ENCODE data around the gene STT3B. TPM values are rescaled to one million over a fixed set of nuclear protein-coding genes. Genes with fewer than 3 reads are reported as not detected.

STT3B gene
- total and polyA plus RNA-seq, 2 of the 13 experiments (the other 11 are each of a cell fraction or from before 2014, with no cell fraction given) = 85.0 to 205 TPM

GRCh38 chr3:31546162-31546561 lies 13.4 kb downstream of the STT3B start:
- H3K9ac ChIP-seq (ENCODE audit: insufficient read depth, low read depth, low read length) = no peak overlapping the region
- no peak overlapping the region for H3K27ac ChIP-seq (ENCODE audit: extremely low read length, insufficient read depth, low read length)
- ChIA-PET CTCF (ENCODE audit: low intra/inter-chr PET ratio, low total read pairs) (no interaction called here), POLR2A (interaction anchor here (2.2 kb wide), 1 partner anchor 14 kb away, joined by 13 read pairs; the partner anchor contains the start of gene STT3B)
- H3K4me1 ChIP-seq (ENCODE audit: insufficient read depth, low read length) = peaks cover 18% of the 10 kb centered on the region
- no peaks in the 10 kb centered on the region for H3K9me3 ChIP-seq (ENCODE audit: low read length)
- no peak overlapping the region for H3K4me3 ChIP-seq (replicated peaks in 1 of 3; ENCODE audit: insufficient read depth in 1 of 3, low read depth in 2 of 3, low read length in 3 of 3)
- FAIRE-seq (no peak), ATAC-seq (no peak), DNase-seq (ENCODE audit: low spot score) (no peak)
- H2AFZ ChIP-seq (ENCODE audit: low read length) = no peak overlapping the region
- intact Hi-C loops (cut with micrococcal nuclease; ENCODE audit: unreplicated experiment) = no loop called here
- peaks cover 97% of the 10 kb centered on the region for H3K79me2 ChIP-seq (ENCODE audit: insufficient read depth, low read length)
- BruUV-seq (replicated peaks) = no TSS peak
- 100% methylated on average over 1 of the region's 1 CpG for WGBS (ENCODE audit: low lambda C conversion rate)
- in situ Hi-C loops (cut with HindIII; ENCODE audit: extremely low pct_ligation_motif_present, low pct_unique_long_range_greater_than_20kb) = no loop called here
- no peaks in the 10 kb centered on the region for H3K36me3 ChIP-seq (replicated peaks in 1 of 2; ENCODE audit: control insufficient read depth in 1 of 2, insufficient read depth in 2 of 2, low read length in 2 of 2)
- H3K4me2 ChIP-seq (ENCODE audit: low read depth, low read length) = no peak overlapping the region
- H3K27me3 ChIP-seq (ENCODE audit: control insufficient read depth in 1 of 2, insufficient read depth in 2 of 2, low read length in 2 of 2) = no peaks in the 10 kb centered on the region
- H4K20me1 ChIP-seq (ENCODE audit: insufficient read depth, low read length) = peaks cover 36% of the 10 kb centered on the region
- TF ChIP-seq SETDB1 (CRISPR knock-in tag; IDR thresholded peaks at IDR 0.05; ENCODE audit: borderline replicate concordance) = no peak
- TF ChIP-seq ZNF709 (CRISPR knock-in tag; IDR thresholded peaks at IDR 0.05) = no peak
- no peak for TF ChIP-seq KLF9 (CRISPR knock-in tag; IDR thresholded peaks at IDR 0.05; ENCODE audit: low read depth)
- no peak for TF ChIP-seq ZNF329 (CRISPR knock-in tag; IDR thresholded peaks at IDR 0.05; ENCODE audit: low read depth)
- TF ChIP-seq ZNF138 (CRISPR knock-in tag; IDR thresholded peaks at IDR 0.05; ENCODE audit: low read depth) = no peak
- no peak for TF ChIP-seq ARID5B (CRISPR knock-in tag; IDR thresholded peaks at IDR 0.05)
- TF ChIP-seq FOXO4 (CRISPR knock-in tag; conservative IDR thresholded peaks at IDR 0.05) = no peak
- no peak for TF ChIP-seq REPIN1 (CRISPR knock-in tag; IDR thresholded peaks at IDR 0.05; ENCODE audit: borderline replicate concordance, low read depth)
- no peak for TF ChIP-seq ZNF597 (CRISPR knock-in tag; IDR thresholded peaks at IDR 0.05)
